SK-N-MC (cell line): ENCODE results near the gene TOX2.

Source experiments
- DNase-seq: peaks from one replicate; pipeline ENCODE4 v3.0.0-alpha.2; 2011; ENCODE audit warnings: low read depth, low spot score
- H3K27ac ChIP-seq: fragments of 200-600 bp; sonication (generic); 2 replicates; pipeline ENCODE4 v1.5.1; 2016; ENCODE audit warnings: mixed run types
- H3K36me3 ChIP-seq: fragments of 200-600 bp; sonication (generic); 2 replicates; pipeline ENCODE4 v1.6.1; 2017; ENCODE audit warnings: antibody characterized with exemption, low read length, mixed read lengths; ENCODE audit not compliant: insufficient read depth
- H3K4me3 ChIP-seq: fragments of 200-600 bp; sonication (generic); 2 replicates; pipeline ENCODE4 v1.5.1; 2016
- H3K9ac ChIP-seq: fragments of 200-600 bp; sonication (generic); 2 replicates; pipeline ENCODE4 v1.8.0; 2017; ENCODE audit warnings: mixed run types, mixed read lengths; ENCODE audit not compliant: insufficient read length
- H3K9me3 ChIP-seq: fragments of 200-600 bp; sonication (generic); 2 replicates; pipeline ENCODE4 v1.6.1; 2017; ENCODE audit warnings: low read depth, mild to moderate bottlenecking, antibody characterized with exemption, low read length, moderate library complexity, mixed read lengths
- EZH2 ChIP-seq: fragments of 200-600 bp; sonication (generic); IDR thresholded peaks from one replicate; pipeline ENCODE4 v1.6.1; 2017; ENCODE audit warnings: antibody characterized with exemption
- FOXP2 ChIP-seq: optimal IDR thresholded peaks from 2 replicates; pipeline ENCODE3; 2011; ENCODE audit warnings: mild to moderate bottlenecking, moderate library complexity; ENCODE audit not compliant: insufficient read depth; ENCODE audit errors: extremely low read length, control extremely low read depth
- POLR2AphosphoS5 ChIP-seq: IDR thresholded peaks from 2 replicates; pipeline ENCODE4 v1.6.1; 2012; ENCODE audit warnings: mild to moderate bottlenecking, low read depth, low read length, borderline replicate concordance

TOX2 gene

GRCh38 chr20:44071526-44072111 is 157.0 kb downstream of the TOX2 start:
- H3K4me3 ChIP-seq = no peak overlapping the region
- no peak overlapping the region for H3K27ac ChIP-seq
- DNase-seq = no peak
- H3K36me3 ChIP-seq = peaks cover 4% of the 10 kb centered on the region; the same call in 1 of the 2 replicates
- no peaks in the 10 kb centered on the region for H3K9me3 ChIP-seq
- TF ChIP-seq FOXP2 (no peak), EZH2 (no peak), POLR2AphosphoS5 (no peak)
- no peak overlapping the region for H3K9ac ChIP-seq

- H3K4me3 ChIP-seq = no peak overlapping the region
- H3K36me3 ChIP-seq = 0 out of 2 replicates have a peak, but pooled peaks cover 4% of the 10 kb centered on the region
- no peak for TF ChIP-seq FOXP2
- no peak for TF ChIP-seq POLR2AphosphoS5
- TF ChIP-seq EZH2 = no peak
- H3K9me3 ChIP-seq = no peaks in the 10 kb centered on the region
- no peak overlapping the region for H3K9ac ChIP-seq
- no peak for DNase-seq
- H3K27ac ChIP-seq = peak overlapping the region; percentile 75; the same call in 1 of the 2 replicates
These were observed 157.7 kb downstream of the TOX2 start for GRCh38 chr20:44072384-44072783.

GRCh38 chr20:44073011-44073674 is 158.5 kb downstream of the TOX2 start:
- Histone ChIP-seq H3K4me3 (0 out of 2 replicates have a peak overlapping the region, but pooled peaks have one; percentile 2), H3K27ac (peak overlapping the region; percentile 59; the same call in 1 of the 2 replicates), H3K9ac (no peak overlapping the region), H3K36me3 (0 out of 2 replicates have a peak, but pooled peaks cover 4% of the 10 kb centered on the region), H3K9me3 (no peaks in the 10 kb centered on the region)
- TF ChIP-seq POLR2AphosphoS5 (no peak), EZH2 (no peak), FOXP2 (no peak)
- DNase-seq = no peak

GRCh38 chr20:44073675-44074071 is 159.0 kb downstream of the TOX2 start:
- 0 out of 2 replicates have a peak overlapping the region, but pooled peaks have one; percentile 2 for H3K4me3 ChIP-seq
- no peak for TF ChIP-seq FOXP2
- TF ChIP-seq EZH2 = no peak
- TF ChIP-seq POLR2AphosphoS5 = no peak
- DNase-seq = peak; percentile 67
- H3K9ac ChIP-seq = no peak overlapping the region
- H3K36me3 ChIP-seq = 0 out of 2 replicates have a peak, but pooled peaks cover 4% of the 10 kb centered on the region
- H3K27ac ChIP-seq = peak overlapping the region; percentile 59; the same call in 1 of the 2 replicates
- no peaks in the 10 kb centered on the region for H3K9me3 ChIP-seq

GRCh38 chr20:44074252-44075151 is 159.8 kb downstream of the TOX2 start:
- H3K9me3 ChIP-seq = no peaks in the 10 kb centered on the region
- H3K4me3 ChIP-seq = no peak overlapping the region
- no peaks in the 10 kb centered on the region for H3K36me3 ChIP-seq
- peak overlapping the region; percentile 59; the same call in 1 of the 2 replicates for H3K27ac ChIP-seq
- TF ChIP-seq EZH2 (no peak), POLR2AphosphoS5 (no peak), FOXP2 (no peak)
- no peak for DNase-seq
- no peak overlapping the region for H3K9ac ChIP-seq

- no peak overlapping the region for H3K4me3 ChIP-seq
- TF ChIP-seq EZH2 = no peak
- no peak for TF ChIP-seq FOXP2
- no peak for TF ChIP-seq POLR2AphosphoS5
- no peaks in the 10 kb centered on the region for H3K9me3 ChIP-seq
- H3K27ac ChIP-seq = no peak overlapping the region
- no peak overlapping the region for H3K9ac ChIP-seq
- H3K36me3 ChIP-seq = no peaks in the 10 kb centered on the region
- DNase-seq = no peak
These were observed 160.7 kb downstream of the TOX2 start for GRCh38 chr20:44075191-44075949.

GRCh38 chr20:44075950-44076232 is 161.2 kb downstream of the TOX2 start:
- no peaks in the 10 kb centered on the region for H3K36me3 ChIP-seq
- TF ChIP-seq POLR2AphosphoS5 (no peak), FOXP2 (no peak), EZH2 (no peak)
- no peak for DNase-seq
- H3K9me3 ChIP-seq = no peaks in the 10 kb centered on the region
- H3K9ac ChIP-seq = no peak overlapping the region
- H3K27ac ChIP-seq = no peak overlapping the region
- no peak overlapping the region for H3K4me3 ChIP-seq
